ENCODE data around the gene FXYD2. TPM values are rescaled to one million over a fixed set of nuclear protein-coding genes. Genes with fewer than 3 reads are reported as not detected.

FXYD2 gene
- total and polyA plus RNA-seq, 10 of the 15 experiments (the other 5 are each of a cell fraction or from before 2014, with no cell fraction given) = 1.2 to 4.5 (median 2.4) TPM

DNA sequence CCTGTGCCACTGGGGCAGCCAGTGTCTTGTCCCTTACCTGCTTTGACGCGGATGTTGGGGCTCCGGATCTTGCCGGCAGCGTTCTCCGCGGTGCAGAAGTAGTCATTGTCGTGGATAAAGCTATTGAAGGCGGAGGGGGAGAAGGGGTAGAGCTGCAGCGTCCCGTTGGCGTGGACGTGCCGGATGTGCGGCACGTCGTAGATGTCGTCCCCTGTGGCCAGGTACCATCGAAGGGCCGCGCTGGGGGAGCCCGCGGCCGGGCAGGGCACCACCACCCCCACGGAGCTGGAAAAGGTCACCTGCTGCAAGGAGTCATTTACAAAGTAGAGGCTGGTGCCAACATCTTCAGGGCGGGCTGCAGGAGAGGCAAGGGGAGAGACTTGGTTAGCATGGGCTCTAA lies 44.1 kb downstream of the FXYD2 start:
- H3K27me3 ChIP-seq (replicated peaks in 1 of 2; ENCODE audit: control insufficient read depth in 2 of 2, insufficient read depth in 2 of 2, low read length in 1 of 2) = peaks cover 6 to 17% of the 10 kb centered on the region in 2 experiments

DNA sequence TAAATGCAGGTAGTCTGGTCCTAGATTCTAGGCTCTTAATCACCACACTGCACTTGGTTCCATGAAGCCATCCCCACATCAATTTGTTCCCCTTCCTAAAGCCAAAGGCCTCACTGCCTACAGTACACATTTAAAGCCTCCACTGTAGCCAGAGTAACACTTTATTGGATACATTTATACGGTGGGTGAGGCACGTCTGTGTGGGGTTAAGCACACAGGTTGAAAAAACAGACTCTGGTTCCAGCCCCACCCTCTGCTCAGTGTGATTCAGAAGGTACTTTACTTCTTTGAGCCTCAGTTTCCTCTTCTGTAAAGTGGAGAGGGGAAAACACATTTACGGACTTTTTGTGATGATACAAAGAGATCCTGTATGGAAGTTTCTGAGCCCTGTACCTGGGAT lies 50.0 kb downstream of the FXYD2 start:
- intact Hi-C loops (cut with micrococcal nuclease; ENCODE audit: unreplicated experiment) (no loop called here), in situ Hi-C loops (cut with MboI) (no loop called here)
- SMC1A ChIA-PET (ENCODE audit: uncharacterized antibody, unreplicated experiment) = no interaction called here
- TF ChIP-seq EED (IDR thresholded peaks at IDR 0.05; ENCODE audit: low read depth) (no peak), TCF3 (IDR thresholded peaks at IDR 0.05; ENCODE audit: borderline replicate concordance, insufficient read depth, low read depth, low read length) (no peak), CHD2 (IDR thresholded peaks at IDR 0.05; ENCODE audit: borderline replicate concordance, low read depth, low read length) (no peak), FOXM1 (IDR thresholded peaks at IDR 0.05; ENCODE audit: low read depth, low read length) (no peak), EGR1 (IDR thresholded peaks at IDR 0.05; ENCODE audit: borderline replicate concordance in 1 of 2, low read depth in 2 of 2, low read length in 2 of 2) (no peak), SPI1 (IDR thresholded peaks at IDR 0.05; ENCODE audit: borderline replicate concordance, insufficient read depth, low read depth, low read length) (no peak), MXI1 (IDR thresholded peaks at IDR 0.05; ENCODE audit: low read depth, low read length) (no peak)
- 9% methylated on average over 3 of the region's 3 CpGs for WGBS (ENCODE audit: insufficient coverage, insufficient replicate concordance, low lambda C conversion rate, missing lambda C conversion rate)
- POLR2A ChIA-PET = no interaction called here
- Histone ChIP-seq H4K20me1 (ENCODE audit: control insufficient read depth, insufficient read depth) (no peaks in the 10 kb centered on the region), H3K4me3 (no peak overlapping the region), H3K79me2 (ENCODE audit: control insufficient read depth, insufficient read depth, low read length) (no peaks in the 10 kb centered on the region), H3K27me3 (replicated peaks in 1 of 2; ENCODE audit: control insufficient read depth in 2 of 2, insufficient read depth in 2 of 2, low read length in 1 of 2) (peaks cover 3 to 7% of the 10 kb centered on the region in 2 experiments), H2AFZ (ENCODE audit: control insufficient read depth, low read depth, low read length) (no peak overlapping the region), H3K9me3 (replicated peaks; ENCODE audit: control insufficient read depth, insufficient read depth, low read length) (no peaks in the 10 kb centered on the region), H3K27ac (ENCODE audit: control insufficient read depth, insufficient read depth) (no peak overlapping the region), H3K4me1 (ENCODE audit: control insufficient read depth, insufficient read depth, low read length) (no peaks in the 10 kb centered on the region), H3K9ac (ENCODE audit: control insufficient read depth, insufficient read depth, low read length) (no peak overlapping the region), H3K36me3 (ENCODE audit: control insufficient read depth in 2 of 2, insufficient read depth in 2 of 2, low read length in 1 of 2) (no peaks in the 10 kb centered on the region), H3K4me2 (ENCODE audit: control insufficient read depth, insufficient read depth) (no peak overlapping the region)
- CTCF ChIA-PET = no interaction called here
- no peak for FAIRE-seq
- no TSS peak for BruUV-seq (replicated peaks)
- no peak for DNase-seq (ENCODE audit: low read depth, low spot score)
- ATAC-seq = no peak
- RAD21 ChIA-PET (ENCODE audit: unreplicated experiment) = no interaction called here

More for the DNA sequence above, 44.1 kb downstream of the FXYD2 start:
- Histone ChIP-seq H3K27ac (ENCODE audit: control insufficient read depth, insufficient read depth) (no peak overlapping the region), H3K4me2 (ENCODE audit: control insufficient read depth, insufficient read depth) (no peak overlapping the region), H3K36me3 (ENCODE audit: control insufficient read depth in 2 of 2, insufficient read depth in 2 of 2, low read length in 1 of 2) (no peaks in the 10 kb centered on the region), H4K20me1 (ENCODE audit: control insufficient read depth, insufficient read depth) (no peaks in the 10 kb centered on the region), H2AFZ (ENCODE audit: control insufficient read depth, low read depth, low read length) (no peak overlapping the region), H3K4me3 (no peak overlapping the region), H3K9me3 (replicated peaks; ENCODE audit: control insufficient read depth, insufficient read depth, low read length) (no peaks in the 10 kb centered on the region), H3K79me2 (ENCODE audit: control insufficient read depth, insufficient read depth, low read length) (no peaks in the 10 kb centered on the region), H3K4me1 (ENCODE audit: control insufficient read depth, insufficient read depth, low read length) (no peaks in the 10 kb centered on the region), H3K9ac (ENCODE audit: control insufficient read depth, insufficient read depth, low read length) (no peak overlapping the region)
- in situ Hi-C loops (cut with MboI) (no loop called here), intact Hi-C loops (cut with micrococcal nuclease; ENCODE audit: unreplicated experiment) (no loop called here)
- RAD21 ChIA-PET (ENCODE audit: unreplicated experiment) = interaction anchor here (2.3 kb wide), 1 partner anchor 354 kb away, joined by 6 read pairs; no protein-coding TSS in a partner anchor
- no peak for DNase-seq (ENCODE audit: low read depth, low spot score)
- no peak for TF ChIP-seq BACH1 (IDR thresholded peaks at IDR 0.05; ENCODE audit: borderline replicate concordance)
- 59% methylated on average over 26 of the region's 26 CpGs for WGBS (ENCODE audit: insufficient coverage, insufficient replicate concordance, low lambda C conversion rate, missing lambda C conversion rate)
- SMC1A ChIA-PET (ENCODE audit: uncharacterized antibody, unreplicated experiment) = no interaction called here
- no peak for FAIRE-seq
- ATAC-seq = no peak
- CTCF ChIA-PET = interaction anchor here (2.2 kb wide), 1 partner anchor 355 kb away, joined by 9 read pairs; no protein-coding TSS in a partner anchor
- POLR2A ChIA-PET = no interaction called here
- BruUV-seq (replicated peaks) = no TSS peak
